ENCODE measurements around the gene RTN4R. TPM values are rescaled to one million over a fixed set of nuclear protein-coding genes. Genes with fewer than 3 reads are reported as not detected.
"Not testable (repeated sequence)": the region's sequence is repeated elsewhere in the genome, so short reads cannot be mapped to it uniquely, and the experiment has no call there.

The RTN4R gene
- total and polyA plus RNA-seq, 11 donors, result 0.53 to 2.6 (median 1.4) TPM

DNA sequence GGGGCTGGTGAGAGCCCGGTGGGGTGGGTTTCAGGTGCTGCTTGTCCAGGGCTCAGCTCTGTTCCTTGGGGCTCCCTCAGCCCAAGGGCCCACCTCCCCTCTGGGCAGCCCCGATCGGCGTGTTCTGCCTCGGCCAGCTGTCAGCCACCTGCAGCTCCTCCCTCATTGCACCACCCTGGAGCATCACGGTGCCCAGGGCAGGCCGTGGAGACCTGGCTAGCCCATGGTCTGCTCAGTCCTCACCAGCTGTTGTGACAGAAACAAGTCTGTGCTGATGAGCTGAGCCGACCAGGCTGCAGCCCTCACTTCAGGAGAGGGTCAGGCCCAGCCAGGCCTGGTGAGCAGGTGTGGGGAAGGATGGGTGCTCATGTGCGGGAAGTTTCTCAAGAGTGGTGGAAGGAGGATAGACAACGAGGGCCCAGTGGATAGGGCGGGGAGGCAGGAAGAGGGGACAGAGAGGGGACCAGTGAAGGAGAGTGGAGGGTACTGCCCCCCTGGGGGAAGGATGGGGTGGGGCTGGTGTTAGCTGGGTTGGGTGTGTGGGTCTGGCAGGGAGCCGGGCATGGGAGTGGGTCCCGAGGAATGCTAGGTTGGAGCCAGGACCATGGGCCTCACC is 16.5 kb upstream of the RTN4R start:
- WGBS, 4 donors, result 84 to 88% (median 86%) methylated on average over 8 to 13 of the region's 13 CpGs

DNA sequence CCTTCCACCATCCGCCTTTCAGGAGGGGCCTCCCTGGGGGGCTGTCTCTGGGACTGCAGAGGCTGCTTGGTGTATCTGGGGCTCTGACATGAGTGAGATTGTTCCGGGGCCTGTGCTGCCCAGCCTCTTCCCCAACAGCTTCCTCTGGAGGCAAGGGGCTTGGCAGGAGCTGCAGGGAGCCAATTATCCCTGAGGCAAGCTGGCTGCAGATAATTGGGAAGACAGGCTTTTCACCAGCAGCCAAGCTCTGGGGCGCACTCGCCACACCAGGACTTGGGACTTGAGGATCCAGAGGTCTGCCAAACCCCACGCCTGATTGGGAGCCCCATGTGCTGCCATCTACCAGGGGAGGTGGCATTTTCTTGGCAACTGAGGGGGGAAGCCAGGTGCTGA is 15.6 kb upstream of the RTN4R start:
- Histone ChIP-seq H3K36me3 (no peaks in the 10 kb centered on the region), H3K27ac (no peak overlapping the region), H3K27me3 (peaks cover 0 to 6% (median 0%) of the 10 kb centered on the region in 9 donors), H3K4me1 (no peaks in the 10 kb centered on the region), H3K4me3 (no peak overlapping the region), H3K9me3 (no peaks in the 10 kb centered on the region)
- no peak for ATAC-seq
- WGBS, 4 donors, result 56 to 82% (median 67%) methylated on average over 2 to 5 of the region's 5 CpGs
- TF ChIP-seq POLR2A (IDR thresholded peaks at IDR 0.05), result no peak
- TF ChIP-seq, protein P1, sequence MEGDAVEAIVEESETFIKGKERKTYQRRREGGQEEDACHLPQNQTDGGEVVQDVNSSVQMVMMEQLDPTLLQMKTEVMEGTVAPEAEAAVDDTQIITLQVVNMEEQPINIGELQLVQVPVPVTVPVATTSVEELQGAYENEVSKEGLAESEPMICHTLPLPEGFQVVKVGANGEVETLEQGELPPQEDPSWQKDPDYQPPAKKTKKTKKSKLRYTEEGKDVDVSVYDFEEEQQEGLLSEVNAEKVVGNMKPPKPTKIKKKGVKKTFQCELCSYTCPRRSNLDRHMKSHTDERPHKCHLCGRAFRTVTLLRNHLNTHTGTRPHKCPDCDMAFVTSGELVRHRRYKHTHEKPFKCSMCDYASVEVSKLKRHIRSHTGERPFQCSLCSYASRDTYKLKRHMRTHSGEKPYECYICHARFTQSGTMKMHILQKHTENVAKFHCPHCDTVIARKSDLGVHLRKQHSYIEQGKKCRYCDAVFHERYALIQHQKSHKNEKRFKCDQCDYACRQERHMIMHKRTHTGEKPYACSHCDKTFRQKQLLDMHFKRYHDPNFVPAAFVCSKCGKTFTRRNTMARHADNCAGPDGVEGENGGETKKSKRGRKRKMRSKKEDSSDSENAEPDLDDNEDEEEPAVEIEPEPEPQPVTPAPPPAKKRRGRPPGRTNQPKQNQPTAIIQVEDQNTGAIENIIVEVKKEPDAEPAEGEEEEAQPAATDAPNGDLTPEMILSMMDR (IDR thresholded peaks at IDR 0.05), result no peak
- intact Hi-C loops (cut with DNase I), result loop anchor here in 4 of 10 donors (1.0 to 5.0 kb wide), 3 partner anchors 125 to 127 kb away; no protein-coding TSS in a partner anchor
- no peak for DNase-seq

More for the DNA sequence above, 16.5 kb upstream of the RTN4R start:
- no peak overlapping the region for H3K27ac ChIP-seq
- H3K36me3 ChIP-seq, result no peaks in the 10 kb centered on the region
- no peaks in the 10 kb centered on the region for H3K9me3 ChIP-seq
- no peaks in the 10 kb centered on the region for H3K4me1 ChIP-seq
- DNase-seq (no peak), ATAC-seq (no peak)
- no peak overlapping the region for H3K4me3 ChIP-seq
- TF ChIP-seq, protein P1 (IDR thresholded peaks at IDR 0.05), result no peak
- TF ChIP-seq POLR2A (IDR thresholded peaks at IDR 0.05), result no peak
- intact Hi-C loops (cut with DNase I), result loop anchor here (1.0 to 5.0 kb wide), 5 partner anchors 126 to 312 kb away; no protein-coding TSS in a partner anchor
- H3K27me3 ChIP-seq, result peaks cover 0 to 6% (median 0%) of the 10 kb centered on the region in 9 donors

DNA sequence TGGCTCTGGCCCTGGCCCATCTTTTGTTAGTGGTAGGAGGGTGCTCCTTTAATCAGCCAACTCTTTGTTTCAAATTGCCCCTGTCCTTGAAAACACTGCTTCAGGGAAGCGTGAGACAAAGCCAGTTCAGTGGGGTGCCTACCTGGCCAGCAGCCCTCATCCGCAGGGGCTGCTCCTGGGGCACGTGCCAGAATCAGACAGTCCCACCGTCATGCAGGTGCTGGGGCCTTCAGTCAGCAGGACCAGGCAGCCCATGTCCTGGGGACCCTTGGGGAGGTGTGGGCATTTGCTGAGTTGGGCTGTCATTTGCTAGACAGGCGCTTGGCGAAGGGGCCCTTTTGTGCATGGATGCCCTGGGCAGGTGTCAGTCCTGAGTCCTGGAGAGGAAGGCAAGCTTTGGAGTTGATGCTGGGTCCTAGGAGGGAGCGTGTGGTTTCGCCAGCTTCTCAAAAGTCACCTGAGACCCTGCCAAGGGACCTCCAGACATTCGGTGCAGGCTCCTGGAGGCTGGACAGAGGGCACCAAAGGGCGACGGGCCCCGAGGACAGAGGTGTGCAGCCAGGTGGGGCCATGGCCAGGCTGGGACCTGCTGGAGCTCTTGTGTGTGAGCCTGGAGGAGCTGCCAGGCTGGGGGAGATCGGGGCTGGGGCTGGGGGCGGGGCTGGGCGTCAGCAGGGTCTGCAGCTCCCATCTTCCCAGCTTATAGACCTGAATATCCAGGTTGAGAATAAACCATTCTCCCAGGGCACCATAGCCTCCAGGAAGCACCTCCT is 15.0 kb upstream of the RTN4R start:
- H3K9me3 ChIP-seq, result no peaks in the 10 kb centered on the region
- no peaks in the 10 kb centered on the region for H3K36me3 ChIP-seq
- WGBS, 4 donors, result 81 to 89% (median 86%) methylated on average over 11 to 15 of the region's 15 CpGs
- intact Hi-C loops (cut with DNase I), result loop anchor here in 1 of 10 donors (5.0 kb wide), 1 partner anchor 126 kb away; no protein-coding TSS in a partner anchor
- DNase-seq, result no peak
- peaks cover 0 to 6% (median 0%) of the 10 kb centered on the region in 9 donors for H3K27me3 ChIP-seq
- no peak for TF ChIP-seq POLR2A (IDR thresholded peaks at IDR 0.05)
- no peak overlapping the region for H3K27ac ChIP-seq
- H3K4me3 ChIP-seq, result no peak overlapping the region
- H3K4me1 ChIP-seq, result no peaks in the 10 kb centered on the region
- ATAC-seq, result no peak

DNA sequence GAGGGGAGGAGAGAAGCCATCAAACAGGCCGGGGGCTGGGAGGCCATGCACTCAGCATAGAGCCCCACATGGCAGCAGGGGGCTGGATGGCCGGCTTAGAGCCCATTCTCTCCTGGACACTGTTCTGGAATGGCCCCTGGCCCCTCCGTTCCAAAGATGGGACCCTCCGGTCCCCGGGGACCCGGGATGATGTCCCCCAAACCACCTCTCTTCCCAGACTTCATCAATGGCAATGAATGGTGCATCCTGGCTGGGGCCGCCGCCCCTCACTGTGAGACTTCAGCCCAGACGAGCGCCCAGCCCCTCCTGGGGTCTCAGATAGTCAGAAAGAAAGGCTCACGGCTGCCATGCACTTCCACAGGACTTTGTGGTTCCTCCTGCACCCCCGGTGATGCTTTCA is 13.8 kb upstream of the RTN4R start:
- TF ChIP-seq, protein P1 (IDR thresholded peaks at IDR 0.05), result no peak
- no peak for TF ChIP-seq POLR2A (IDR thresholded peaks at IDR 0.05)
- peaks cover 0 to 6% (median 0%) of the 10 kb centered on the region in 9 donors for H3K27me3 ChIP-seq

DNA sequence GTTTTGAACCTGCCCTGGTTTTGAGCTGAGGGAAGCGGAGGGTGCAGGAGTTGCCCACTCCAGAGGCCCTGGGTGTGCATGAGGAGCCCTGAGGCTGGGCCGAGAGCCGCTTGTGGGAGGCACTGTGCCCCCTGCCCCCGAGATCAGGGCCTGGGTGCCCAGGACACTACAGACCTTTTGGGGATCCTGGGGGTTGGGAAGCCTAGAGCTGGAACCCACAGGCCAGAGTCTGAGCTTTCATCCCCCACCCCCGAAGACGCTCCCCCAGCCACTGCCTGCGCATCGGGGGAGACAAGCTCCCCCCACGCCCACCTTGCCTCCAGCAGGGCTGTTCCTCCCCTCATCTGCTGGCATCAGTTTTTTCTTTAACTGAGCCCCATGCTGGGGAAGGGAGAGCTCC is 13.4 kb upstream of the RTN4R start:
- H3K27ac ChIP-seq, H3K4me3 ChIP-seq, ATAC-seq, H3K27me3 ChIP-seq, H3K36me3 ChIP-seq, DNase-seq, H3K4me1 ChIP-seq, H3K9me3 ChIP-seq: not testable (repeated sequence)
- intact Hi-C loops (cut with DNase I), result loop anchor here in 1 of 10 donors (5.0 kb wide), 1 partner anchor 124 kb away; no protein-coding TSS in a partner anchor
- WGBS, 4 donors, result 74 to 84% (median 80%) methylated on average over 8 to 9 of the region's 9 CpGs

More for the DNA sequence above, 13.8 kb upstream of the RTN4R start:
- DNase-seq (no peak), ATAC-seq (no peak)
- H3K36me3 ChIP-seq, result no peaks in the 10 kb centered on the region
- H3K27ac ChIP-seq, result no peak overlapping the region
- no peaks in the 10 kb centered on the region for H3K9me3 ChIP-seq
- 70 to 89% (median 83%) methylated on average over 11 to 12 of the region's 12 CpGs for WGBS, 4 donors
- H3K4me3 ChIP-seq, result no peak overlapping the region
- intact Hi-C loops (cut with DNase I), result loop anchor here in 1 of 10 donors (5.0 kb wide), 1 partner anchor 125 kb away; no protein-coding TSS in a partner anchor
- H3K4me1 ChIP-seq, result no peaks in the 10 kb centered on the region
